Measurements from ENCODE around the gene POLH.
"Not testable (repeated sequence)": the region's sequence is repeated elsewhere in the genome, so short reads cannot be mapped to it uniquely, and the experiment has no call there.

POLH gene

DNA sequence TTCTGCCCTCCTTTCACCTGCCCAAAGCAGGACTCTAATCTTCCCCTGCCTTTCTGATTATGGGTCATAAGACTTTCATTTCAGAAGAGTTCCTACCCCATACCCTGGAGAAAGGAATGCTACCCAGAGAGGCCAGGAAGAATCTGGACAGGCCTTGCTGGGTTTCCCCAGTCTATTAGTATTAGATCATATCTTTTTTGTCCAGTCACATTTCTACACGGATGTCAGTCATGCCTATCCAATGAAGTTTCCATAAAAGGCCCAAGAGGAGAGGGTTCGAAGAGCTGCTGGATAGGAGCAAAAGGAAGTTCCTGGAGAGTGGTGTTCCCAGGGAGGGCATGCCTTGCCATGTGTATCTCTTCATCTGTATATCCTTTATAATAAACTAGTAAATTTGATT, 3.2 kb downstream of the POLH start:
- Mint-ChIP-seq H3K4me3 (no peak overlapping the region), H3K36me3 (ENCODE audit: low read depth) (peaks cover 65% of the 10 kb centered on the region)

DNA sequence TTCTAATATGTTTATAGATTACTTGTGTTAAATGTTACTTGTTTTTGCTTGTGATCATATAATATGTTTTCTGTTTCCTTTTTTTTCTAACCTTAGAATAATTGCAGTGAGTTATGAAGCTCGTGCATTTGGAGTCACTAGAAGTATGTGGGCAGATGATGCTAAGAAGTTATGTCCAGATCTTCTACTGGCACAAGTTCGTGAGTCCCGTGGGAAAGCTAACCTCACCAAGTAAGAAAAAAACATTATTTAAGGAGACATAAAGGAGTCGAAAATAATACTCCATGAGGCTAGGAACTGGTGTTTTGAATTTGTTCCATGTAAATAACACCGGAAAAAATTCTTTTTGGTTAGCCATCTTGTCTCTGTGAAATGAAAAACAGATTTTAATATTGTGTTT, 6.9 kb downstream of the POLH start:
- Mint-ChIP-seq H3K36me3 (ENCODE audit: low read depth) (peaks cover 71% of the 10 kb centered on the region), H3K27ac (no peak overlapping the region), H3K4me3 (no peak overlapping the region), H3K27me3 (no peaks in the 10 kb centered on the region), H3K9me3 (no peaks in the 10 kb centered on the region), H3K4me1 (ENCODE audit: low read depth) (peaks cover 43% of the 10 kb centered on the region)
- DNase-seq: no peak

More for the DNA sequence above, 3.2 kb downstream of the POLH start:
- no peaks in the 10 kb centered on the region for H3K27me3 Mint-ChIP-seq
- DNase-seq: no peak
- H3K9me3 Mint-ChIP-seq: no peaks in the 10 kb centered on the region
- no peak overlapping the region for H3K27ac Mint-ChIP-seq
- peaks cover 42% of the 10 kb centered on the region for H3K4me1 Mint-ChIP-seq (ENCODE audit: low read depth)

DNA sequence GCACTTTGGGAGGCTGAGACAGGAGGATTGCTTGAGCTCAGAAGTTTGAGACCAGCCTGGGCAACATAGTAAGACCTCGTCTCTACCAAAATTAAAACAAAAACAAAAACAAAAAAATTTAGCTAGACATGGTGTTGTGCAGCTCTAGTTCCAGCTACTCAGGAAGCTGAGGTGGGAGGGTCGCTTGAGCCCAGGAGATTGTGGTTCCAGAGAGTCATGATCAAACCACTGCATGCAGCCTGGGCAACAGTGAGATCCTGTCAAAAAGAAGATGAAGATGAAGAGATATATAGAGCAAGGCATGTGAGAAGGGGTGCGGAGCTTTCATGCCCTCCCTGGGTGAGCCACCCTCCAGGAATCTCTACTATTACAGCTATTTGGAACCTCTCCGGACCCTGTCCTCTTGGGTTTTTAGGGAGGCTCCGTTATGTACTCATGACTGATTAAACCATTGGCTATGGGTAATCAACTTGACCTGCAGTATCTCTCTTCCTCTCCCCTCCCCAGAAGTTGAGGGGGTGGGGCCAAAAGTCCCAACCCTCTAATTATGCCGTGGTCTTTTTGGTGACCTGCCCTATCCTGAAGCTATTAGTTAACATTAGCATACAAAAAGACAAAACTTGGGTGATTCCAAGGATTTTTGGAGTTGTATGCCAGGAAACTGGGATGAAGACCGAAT, 9.0 kb downstream of the POLH start:
- H3K27ac Mint-ChIP-seq: peak overlapping the region; percentile 79
- no peaks in the 10 kb centered on the region for H3K9me3 Mint-ChIP-seq
- H3K36me3 Mint-ChIP-seq (ENCODE audit: low read depth): peaks cover 79% of the 10 kb centered on the region
- no peak overlapping the region for H3K4me3 Mint-ChIP-seq
- DNase-seq: no peak
- H3K4me1 Mint-ChIP-seq (ENCODE audit: low read depth): peaks cover 27% of the 10 kb centered on the region
- H3K27me3 Mint-ChIP-seq: no peaks in the 10 kb centered on the region

DNA sequence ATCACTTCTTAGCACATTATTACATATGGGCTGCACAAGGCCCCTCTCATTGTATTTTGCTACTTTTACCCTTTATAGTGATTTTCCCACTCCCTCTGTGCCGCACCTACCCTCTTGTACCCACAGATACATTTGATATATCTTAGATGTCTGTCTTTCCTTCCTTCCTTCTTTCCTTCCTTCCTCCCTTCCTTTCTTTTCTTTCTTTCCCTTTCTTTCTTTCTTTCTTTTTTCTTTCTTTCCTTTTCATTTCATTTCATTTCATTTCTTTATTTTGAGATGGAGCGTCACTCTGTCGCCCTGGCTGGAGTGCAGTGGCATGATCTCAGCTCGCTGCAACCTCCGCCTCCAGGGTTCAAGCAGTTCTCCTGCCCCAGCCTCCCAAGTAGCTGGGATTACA, 12.2 kb downstream of the POLH start:
- Mint-ChIP-seq H3K27me3 (no peaks in the 10 kb centered on the region), H3K9me3 (no peaks in the 10 kb centered on the region), H3K4me3 (no peak overlapping the region), H3K27ac (no peak overlapping the region), H3K4me1 (ENCODE audit: low read depth) (peaks cover 20% of the 10 kb centered on the region), H3K36me3 (ENCODE audit: low read depth) (peaks cover 89% of the 10 kb centered on the region)
- DNase-seq: no peak

DNA sequence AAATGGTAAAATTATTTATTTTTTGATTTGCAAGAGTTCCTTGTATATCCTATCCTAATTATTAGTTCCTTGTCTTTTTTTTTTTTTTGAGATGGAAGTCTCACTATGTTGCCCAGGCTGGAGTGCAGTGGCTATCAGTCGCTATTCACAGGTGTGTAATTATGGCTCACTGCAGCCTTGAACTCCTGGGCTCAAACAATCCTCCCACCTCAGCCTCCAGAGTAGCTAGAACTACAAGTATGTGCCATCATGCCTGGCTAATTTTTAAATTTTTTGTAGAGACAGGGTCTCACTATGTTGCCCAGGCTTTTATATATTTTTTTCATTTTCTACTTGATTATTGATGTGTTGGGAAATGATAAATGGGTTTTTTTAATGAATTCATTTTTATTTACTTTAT, 13.6 kb downstream of the POLH start:
- not testable (repeated sequence) for H3K4me1 Mint-ChIP-seq (ENCODE audit: low read depth); H3K9me3 Mint-ChIP-seq; H3K27ac Mint-ChIP-seq; H3K4me3 Mint-ChIP-seq; H3K27me3 Mint-ChIP-seq; DNase-seq
- peaks cover 79% of the 10 kb centered on the region for H3K36me3 Mint-ChIP-seq (ENCODE audit: low read depth)

DNA sequence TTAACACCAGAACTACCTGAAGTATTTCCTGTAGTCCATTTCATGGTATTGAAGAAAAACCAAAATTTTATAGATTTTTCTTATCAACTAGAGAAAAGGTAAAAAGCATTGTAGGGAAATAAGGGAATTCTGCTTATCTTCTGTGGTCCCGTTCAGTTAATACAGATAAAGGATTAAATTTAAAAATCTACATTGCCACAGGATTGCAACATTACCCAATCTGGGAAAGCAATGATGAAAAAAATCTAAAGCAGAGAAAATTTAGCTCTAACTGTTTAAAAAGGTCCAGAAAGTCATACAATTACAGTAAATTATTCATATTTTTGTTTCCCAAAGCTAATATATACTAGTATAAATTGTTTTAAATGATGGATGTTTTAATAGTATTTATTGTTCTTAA, 18.0 kb downstream of the POLH start:
- Mint-ChIP-seq H3K27me3 (no peaks in the 10 kb centered on the region), H3K4me3 (no peak overlapping the region), H3K27ac (no peak overlapping the region), H3K9me3 (no peaks in the 10 kb centered on the region), H3K4me1 (ENCODE audit: low read depth) (no peaks in the 10 kb centered on the region), H3K36me3 (ENCODE audit: low read depth) (peaks cover 65% of the 10 kb centered on the region)
- DNase-seq: no peak

DNA sequence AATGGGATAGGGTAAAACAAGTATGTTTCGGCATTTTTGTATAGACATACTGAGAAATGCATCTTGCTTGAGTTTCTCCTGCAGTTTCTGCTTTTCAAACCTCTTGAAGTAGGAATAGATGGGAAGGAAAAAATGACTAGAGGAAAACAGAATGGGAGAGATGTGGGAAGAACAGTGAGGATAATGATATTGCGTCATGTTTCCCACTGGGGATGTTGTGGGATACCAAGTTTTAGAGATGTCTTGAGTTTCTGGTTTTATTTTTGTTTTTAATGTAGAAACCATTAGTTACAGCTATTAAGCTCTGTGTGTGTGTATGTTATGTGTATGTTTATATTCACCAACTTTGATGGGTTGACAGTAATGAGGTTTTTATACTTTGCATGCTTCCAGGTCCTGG, 24.6 kb downstream of the POLH start:
- Mint-ChIP-seq H3K9me3 (no peaks in the 10 kb centered on the region), H3K27me3 (no peaks in the 10 kb centered on the region), H3K27ac (no peak overlapping the region), H3K4me1 (ENCODE audit: low read depth) (no peaks in the 10 kb centered on the region), H3K4me3 (no peak overlapping the region), H3K36me3 (ENCODE audit: low read depth) (peaks cover 77% of the 10 kb centered on the region)
- no peak for DNase-seq

DNA sequence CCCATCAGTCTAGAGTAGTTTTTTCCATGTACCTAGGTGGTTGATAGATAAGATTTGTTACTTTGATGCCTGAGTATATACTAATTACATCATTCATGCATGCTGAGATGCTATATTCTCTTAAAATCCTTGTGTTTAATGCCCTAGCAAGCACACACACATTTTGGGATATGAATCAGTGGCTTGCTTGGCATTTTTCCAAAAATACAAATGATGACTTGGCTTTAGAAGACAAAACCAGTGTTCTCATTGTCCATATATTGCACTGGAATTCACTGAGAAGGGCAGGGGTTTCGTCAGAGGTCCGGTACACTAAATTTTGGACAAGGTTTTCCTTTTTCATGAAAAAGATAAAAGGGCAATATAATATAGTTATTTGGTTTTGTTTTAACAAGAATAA, 28.2 kb downstream of the POLH start:
- no peak overlapping the region for H3K27ac Mint-ChIP-seq
- H3K36me3 Mint-ChIP-seq (ENCODE audit: low read depth): peaks cover 80% of the 10 kb centered on the region
- no peak overlapping the region for H3K4me3 Mint-ChIP-seq
- H3K27me3 Mint-ChIP-seq: no peaks in the 10 kb centered on the region
- H3K9me3 Mint-ChIP-seq: no peaks in the 10 kb centered on the region
- no peak for DNase-seq
- peaks cover 3% of the 10 kb centered on the region for H3K4me1 Mint-ChIP-seq (ENCODE audit: low read depth)

DNA sequence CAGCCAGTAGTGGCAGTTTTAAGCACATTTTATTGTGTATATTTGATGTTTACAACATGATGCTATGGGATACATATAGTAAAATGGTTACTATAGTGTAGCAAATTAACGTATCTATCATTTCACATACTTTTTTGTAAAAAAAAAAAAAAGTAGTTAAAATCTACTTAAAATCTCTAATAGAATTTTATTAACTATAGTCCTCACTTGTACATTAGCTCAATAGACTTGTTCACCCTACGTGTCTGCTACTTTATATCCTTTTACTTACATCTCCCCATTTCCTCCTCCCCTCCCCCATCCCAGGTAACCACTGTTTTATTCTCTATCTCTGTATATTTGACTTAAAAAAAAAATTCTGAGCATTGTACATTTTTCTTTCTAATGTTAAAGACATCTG, 30.0 kb downstream of the POLH start:
- H3K36me3 Mint-ChIP-seq (ENCODE audit: low read depth): peaks cover 80% of the 10 kb centered on the region
- peaks cover 3% of the 10 kb centered on the region for H3K4me1 Mint-ChIP-seq (ENCODE audit: low read depth)
- no peak overlapping the region for H3K4me3 Mint-ChIP-seq
- H3K9me3 Mint-ChIP-seq: no peaks in the 10 kb centered on the region
- no peak for DNase-seq
- H3K27me3 Mint-ChIP-seq: no peaks in the 10 kb centered on the region
- no peak overlapping the region for H3K27ac Mint-ChIP-seq

DNA sequence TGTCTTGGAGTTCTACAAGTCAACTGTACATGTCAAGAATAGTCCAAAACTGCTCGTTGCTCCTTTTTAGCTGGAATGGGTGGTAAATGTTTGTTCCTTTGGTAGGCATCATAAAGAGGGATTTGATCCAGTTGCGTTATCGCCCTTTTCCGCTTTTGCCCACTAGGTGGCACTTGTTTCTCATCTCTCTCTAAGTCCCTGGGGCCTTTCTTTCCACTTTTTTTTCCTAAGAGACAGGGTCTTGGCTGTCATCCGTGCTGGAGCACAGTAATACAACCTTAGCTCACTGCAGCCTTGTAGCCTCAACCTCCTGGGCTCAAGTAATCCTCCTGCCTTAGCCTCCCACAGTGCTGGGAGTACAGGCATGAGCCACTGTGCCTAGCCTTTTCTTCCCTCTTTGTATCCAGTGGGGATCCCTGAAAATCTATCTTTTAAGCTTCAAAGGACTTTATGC, 32.4 kb downstream of the POLH start:
- peaks cover 80% of the 10 kb centered on the region for H3K36me3 Mint-ChIP-seq (ENCODE audit: low read depth)
- no peaks in the 10 kb centered on the region for H3K27me3 Mint-ChIP-seq
- DNase-seq: peak; percentile 69
- no peaks in the 10 kb centered on the region for H3K9me3 Mint-ChIP-seq
- H3K27ac Mint-ChIP-seq: no peak overlapping the region
- H3K4me1 Mint-ChIP-seq (ENCODE audit: low read depth): peaks cover 3% of the 10 kb centered on the region
- H3K4me3 Mint-ChIP-seq: no peak overlapping the region

DNA sequence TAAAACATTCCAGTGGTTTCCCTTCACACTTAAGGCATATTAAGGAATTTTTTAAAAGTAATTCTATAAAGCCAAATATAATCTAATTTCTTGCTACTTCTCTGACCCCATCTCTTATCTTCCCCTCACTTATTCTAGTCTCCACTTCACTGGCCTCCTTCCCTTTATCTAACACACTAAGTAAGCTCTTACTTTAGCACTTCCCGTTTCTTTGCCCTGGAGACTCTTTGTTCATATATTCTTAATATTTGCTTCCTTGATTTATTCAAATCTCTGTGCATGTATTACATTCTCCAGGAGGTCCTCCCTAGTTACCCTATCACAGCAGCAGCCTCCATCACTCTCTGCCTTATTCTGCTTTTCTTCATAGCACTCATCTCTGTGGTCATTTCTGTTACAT, 32.8 kb downstream of the POLH start:
- no peaks in the 10 kb centered on the region for H3K27me3 Mint-ChIP-seq
- no peaks in the 10 kb centered on the region for H3K9me3 Mint-ChIP-seq
- H3K4me3 Mint-ChIP-seq: no peak overlapping the region
- peaks cover 3% of the 10 kb centered on the region for H3K4me1 Mint-ChIP-seq (ENCODE audit: low read depth)
- no peak for DNase-seq
- peaks cover 80% of the 10 kb centered on the region for H3K36me3 Mint-ChIP-seq (ENCODE audit: low read depth)
- no peak overlapping the region for H3K27ac Mint-ChIP-seq

DNA sequence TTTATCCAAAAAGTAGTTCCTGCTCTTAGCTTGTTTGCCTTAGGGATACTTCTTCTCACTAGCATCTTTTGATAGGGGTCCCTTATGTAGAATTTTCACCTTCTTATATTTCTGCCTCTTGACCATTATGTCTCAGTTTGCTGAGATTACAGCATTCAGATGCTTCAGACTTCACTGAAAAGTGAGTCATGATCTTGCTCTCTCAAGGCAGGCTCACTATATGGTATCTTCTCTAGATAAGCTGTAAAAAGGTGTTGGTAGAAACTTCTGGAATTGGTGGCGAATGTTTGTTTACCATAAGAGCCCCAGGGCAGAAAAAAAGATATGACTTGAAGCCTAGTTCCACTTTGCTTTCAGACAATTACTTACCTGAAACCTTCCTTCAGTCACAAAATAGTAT, 33.4 kb downstream of the POLH start:
- H3K27ac Mint-ChIP-seq: peak overlapping the region; percentile 2
- H3K4me3 Mint-ChIP-seq: no peak overlapping the region
- H3K4me1 Mint-ChIP-seq (ENCODE audit: low read depth): peaks cover 3% of the 10 kb centered on the region
- H3K27me3 Mint-ChIP-seq: no peaks in the 10 kb centered on the region
- DNase-seq: no peak
- peaks cover 80% of the 10 kb centered on the region for H3K36me3 Mint-ChIP-seq (ENCODE audit: low read depth)
- H3K9me3 Mint-ChIP-seq: no peaks in the 10 kb centered on the region

DNA sequence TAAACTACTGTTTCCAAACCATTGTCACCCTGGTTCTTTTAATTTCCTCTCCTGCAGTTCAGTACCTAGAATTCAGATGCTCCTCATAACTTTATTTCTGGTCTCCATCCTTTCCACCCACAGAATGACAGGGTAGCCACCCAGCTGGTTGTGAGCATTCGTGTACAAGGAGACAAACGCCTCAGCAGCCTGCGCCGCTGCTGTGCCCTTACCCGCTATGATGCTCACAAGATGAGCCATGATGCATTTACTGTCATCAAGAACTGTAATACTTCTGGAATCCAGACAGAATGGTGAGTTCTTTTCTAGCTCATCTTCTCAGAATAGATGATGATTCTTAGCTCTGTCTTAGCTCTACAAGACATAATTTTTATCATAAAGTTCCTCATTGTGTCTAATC, 34.4 kb downstream of the POLH start:
- Mint-ChIP-seq H3K27me3 (no peaks in the 10 kb centered on the region), H3K27ac (no peak overlapping the region), H3K4me1 (ENCODE audit: low read depth) (peaks cover 3% of the 10 kb centered on the region), H3K36me3 (ENCODE audit: low read depth) (peaks cover 82% of the 10 kb centered on the region), H3K9me3 (no peaks in the 10 kb centered on the region), H3K4me3 (no peak overlapping the region)
- DNase-seq: no peak

DNA sequence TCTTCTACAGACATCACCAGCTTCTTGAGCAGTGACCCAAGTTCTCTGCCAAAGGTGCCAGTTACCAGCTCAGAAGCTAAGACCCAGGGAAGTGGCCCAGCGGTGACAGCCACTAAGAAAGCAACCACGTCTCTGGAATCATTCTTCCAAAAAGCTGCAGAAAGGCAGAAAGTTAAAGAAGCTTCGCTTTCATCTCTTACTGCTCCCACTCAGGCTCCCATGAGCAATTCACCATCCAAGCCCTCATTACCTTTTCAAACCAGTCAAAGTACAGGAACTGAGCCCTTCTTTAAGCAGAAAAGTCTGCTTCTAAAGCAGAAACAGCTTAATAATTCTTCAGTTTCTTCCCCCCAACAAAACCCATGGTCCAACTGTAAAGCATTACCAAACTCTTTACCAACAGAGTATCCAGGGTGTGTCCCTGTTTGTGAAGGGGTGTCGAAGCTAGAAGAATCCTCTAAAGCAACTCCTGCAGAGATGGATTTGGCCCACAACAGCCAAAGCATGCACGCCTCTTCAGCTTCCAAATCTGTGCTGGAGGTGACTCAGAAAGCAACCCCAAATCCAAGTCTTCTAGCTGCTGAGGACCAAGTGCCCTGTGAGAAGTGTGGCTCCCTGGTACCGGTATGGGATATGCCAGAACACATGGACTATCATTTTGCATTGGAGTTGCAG, 37.9 kb downstream of the POLH start:
- Mint-ChIP-seq H3K36me3 (ENCODE audit: low read depth) (peaks cover 81% of the 10 kb centered on the region), H3K4me1 (ENCODE audit: low read depth) (no peaks in the 10 kb centered on the region), H3K9me3 (no peaks in the 10 kb centered on the region), H3K27me3 (no peaks in the 10 kb centered on the region), H3K4me3 (no peak overlapping the region), H3K27ac (no peak overlapping the region)
- DNase-seq: no peak

DNA sequence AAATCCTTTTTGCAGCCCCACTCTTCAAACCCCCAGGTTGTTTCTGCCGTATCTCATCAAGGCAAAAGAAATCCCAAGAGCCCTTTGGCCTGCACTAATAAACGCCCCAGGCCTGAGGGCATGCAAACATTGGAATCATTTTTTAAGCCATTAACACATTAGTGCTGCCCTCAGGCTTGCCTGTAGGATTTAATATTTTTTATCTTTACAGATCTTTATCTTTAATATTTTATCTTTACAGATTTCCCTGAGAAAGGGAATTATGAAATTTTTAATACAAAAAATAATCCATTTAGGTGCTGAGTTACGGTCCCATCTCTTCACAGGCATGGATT, 38.4 kb downstream of the POLH start:
- H3K27ac Mint-ChIP-seq: no peak overlapping the region
- no peaks in the 10 kb centered on the region for H3K4me1 Mint-ChIP-seq (ENCODE audit: low read depth)
- H3K36me3 Mint-ChIP-seq (ENCODE audit: low read depth): peaks cover 80% of the 10 kb centered on the region
- no peaks in the 10 kb centered on the region for H3K9me3 Mint-ChIP-seq
- no peak overlapping the region for H3K4me3 Mint-ChIP-seq
- DNase-seq: no peak
- H3K27me3 Mint-ChIP-seq: no peaks in the 10 kb centered on the region

Data from activated T-cell treated with anti-CD3 and anti-CD28 coated beads, Interleukin-2, amount 50 U/mL, for 24 hours (primary cell).